Fibroblast of upper back skin (primary cell): ENCODE results near the gene KLC3.
"Not testable (repeated sequence)": the region's sequence is repeated elsewhere in the genome, so short reads cannot be mapped to it uniquely, and the experiment has no call there.

Experiments used
- DNase-seq: peaks from one replicate; pipeline ENCODE4 v3.0.0-alpha.2; 2013

Gene KLC3

DNA sequence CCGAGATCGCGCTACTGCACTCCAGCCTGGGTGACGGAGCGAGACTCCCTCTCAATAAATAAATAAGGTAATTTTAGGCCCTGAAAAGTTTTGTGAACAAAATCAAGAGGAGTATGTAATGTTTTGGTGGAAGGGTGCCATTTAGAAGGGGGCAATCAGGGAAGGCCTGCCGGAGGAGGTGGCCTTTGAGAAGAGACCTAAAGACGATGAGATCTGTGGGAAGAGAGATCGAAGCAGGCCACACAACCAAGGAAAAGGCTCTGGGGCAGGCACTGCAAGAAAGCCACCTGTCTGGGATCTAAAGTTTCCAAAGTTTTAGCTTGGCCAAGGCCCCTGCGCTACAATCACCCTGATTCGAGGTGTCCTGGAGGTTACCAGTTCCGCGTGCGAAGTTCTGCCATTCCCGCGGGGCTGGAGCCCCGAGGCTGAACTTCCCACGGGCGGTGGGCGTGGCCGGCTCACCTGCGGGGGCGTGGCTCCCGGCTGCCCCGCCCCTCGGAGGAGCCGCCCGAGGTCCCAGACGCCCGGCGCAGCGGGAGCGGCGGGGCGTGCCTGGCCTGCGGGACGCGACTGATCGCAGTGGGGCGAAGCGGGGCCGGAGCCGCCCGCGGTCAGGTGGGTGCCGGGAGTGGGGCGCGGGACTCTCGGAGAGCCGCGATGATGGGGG is at the start of gene KLC3:
KLC3 (plus strand) TSS at position 519 of the 667 bp plus-strand sequence. CDS start 4,792 bp downstream, outside the sequence.
- DNase-seq = no peak

DNA sequence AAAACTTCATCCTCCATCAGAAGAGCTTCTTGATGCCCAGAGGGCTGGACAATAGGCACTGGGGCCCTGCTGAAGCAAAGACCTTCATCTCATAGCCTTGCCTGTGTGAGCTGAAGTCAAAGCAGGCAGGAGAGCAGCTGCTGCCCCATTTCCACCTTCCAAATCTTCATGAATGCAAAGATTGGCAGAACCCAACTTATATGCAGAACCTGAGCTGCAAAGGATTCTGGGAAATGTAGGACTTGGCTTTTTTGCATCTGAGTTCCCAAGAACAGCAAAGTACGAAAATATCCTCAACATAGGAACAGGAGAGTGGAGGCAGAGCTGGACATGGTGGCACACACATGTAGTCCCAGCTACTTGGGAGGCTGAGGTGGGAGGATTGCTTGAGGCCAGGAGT is 48.7 kb upstream of the KLC3 start:
- no peak for DNase-seq

GRCh38 chr19:45293682-45294081 is 46.9 kb upstream of the KLC3 start:
- DNase-seq = no peak

DNA sequence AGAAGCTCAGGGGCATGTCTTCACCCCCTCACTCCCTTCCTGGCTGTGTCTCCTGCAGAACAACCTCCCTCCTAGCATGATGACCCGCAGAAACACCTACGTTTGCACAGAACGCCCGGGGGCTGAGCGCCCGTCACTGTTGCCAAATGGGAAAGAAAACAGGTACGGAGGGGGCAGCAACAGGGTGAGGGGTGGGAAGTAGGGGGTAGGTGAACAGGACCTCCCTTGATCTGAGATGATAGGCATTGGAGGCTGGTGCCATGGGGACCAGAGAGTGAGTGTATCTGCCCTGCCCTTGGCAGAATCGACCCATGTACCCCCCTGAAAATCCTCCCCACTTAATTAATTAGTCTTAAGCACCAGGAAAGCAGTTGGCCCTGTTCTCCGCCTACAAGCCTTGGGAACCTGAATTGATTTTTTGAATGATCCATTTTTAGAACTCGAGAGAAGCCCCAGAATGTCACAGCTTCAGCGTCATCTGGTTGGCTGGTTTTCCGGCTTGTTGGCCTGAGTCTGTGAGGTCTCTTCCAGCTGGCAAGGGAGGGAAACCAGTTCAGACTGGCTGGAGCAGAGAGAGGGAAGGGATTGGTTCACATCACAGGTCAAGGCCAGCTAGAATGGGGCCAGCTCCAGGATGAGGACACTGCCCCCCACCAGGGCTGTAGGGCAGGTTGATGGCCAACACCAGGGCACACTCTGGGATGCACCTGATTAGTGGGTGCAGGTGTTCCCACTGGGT is 46.1 kb upstream of the KLC3 start:
- no peak for DNase-seq

- DNase-seq = no peak
Observed at GRCh38 chr19:45295873-45296272, 44.7 kb upstream of the KLC3 start.

DNA sequence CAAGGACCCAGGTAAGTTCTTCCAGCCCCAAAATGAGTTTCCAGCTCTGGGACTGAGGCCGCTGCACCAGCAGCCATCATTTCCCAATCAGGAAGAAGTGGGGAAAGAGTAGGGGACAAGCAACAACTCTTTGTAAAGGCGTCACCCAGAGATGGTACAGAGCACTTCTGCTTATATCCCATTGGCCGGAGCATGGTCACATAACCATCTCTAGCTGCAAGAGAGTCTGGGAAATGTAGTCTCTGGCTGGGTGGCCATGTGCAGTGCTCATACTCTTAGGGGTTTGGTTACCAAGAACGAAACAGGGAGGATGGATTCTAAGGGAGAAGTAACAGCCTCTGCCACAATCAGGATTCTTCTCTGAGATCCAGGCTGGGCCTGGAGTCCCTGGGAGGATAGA is 44.2 kb upstream of the KLC3 start:
- no peak for DNase-seq

DNA sequence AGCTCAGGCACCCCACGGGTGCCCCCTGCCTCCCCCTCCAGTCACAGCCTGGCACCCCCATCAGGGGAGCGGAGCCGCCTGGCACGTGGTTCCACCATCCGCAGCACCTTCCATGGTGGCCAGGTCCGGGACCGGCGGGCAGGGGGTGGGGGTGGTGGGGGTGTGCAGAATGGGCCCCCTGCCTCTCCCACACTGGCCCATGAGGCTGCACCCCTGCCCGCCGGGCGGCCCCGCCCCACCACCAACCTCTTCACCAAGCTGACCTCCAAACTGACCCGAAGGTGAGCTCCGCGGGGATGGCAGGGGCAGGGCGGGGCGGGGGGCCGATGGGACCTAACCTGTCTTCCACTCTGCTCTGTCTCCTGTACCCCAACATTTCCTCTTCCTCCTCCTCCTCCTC is 42.9 kb upstream of the KLC3 start:
- DNase-seq = no peak

GRCh38 chr19:45298264-45298663 is 42.3 kb upstream of the KLC3 start:
- no peak for DNase-seq

GRCh38 chr19:45299719-45300118 is 40.8 kb upstream of the KLC3 start:
- no peak for DNase-seq

- DNase-seq = no peak
Observed at GRCh38 chr19:45302416-45302815, 38.1 kb upstream of the KLC3 start.

GRCh38 chr19:45303269-45304060 is 37.1 kb upstream of the KLC3 start:
- no peak for DNase-seq

GRCh38 chr19:45304141-45304926 is 36.2 kb upstream of the KLC3 start:
- no peak for DNase-seq

DNA sequence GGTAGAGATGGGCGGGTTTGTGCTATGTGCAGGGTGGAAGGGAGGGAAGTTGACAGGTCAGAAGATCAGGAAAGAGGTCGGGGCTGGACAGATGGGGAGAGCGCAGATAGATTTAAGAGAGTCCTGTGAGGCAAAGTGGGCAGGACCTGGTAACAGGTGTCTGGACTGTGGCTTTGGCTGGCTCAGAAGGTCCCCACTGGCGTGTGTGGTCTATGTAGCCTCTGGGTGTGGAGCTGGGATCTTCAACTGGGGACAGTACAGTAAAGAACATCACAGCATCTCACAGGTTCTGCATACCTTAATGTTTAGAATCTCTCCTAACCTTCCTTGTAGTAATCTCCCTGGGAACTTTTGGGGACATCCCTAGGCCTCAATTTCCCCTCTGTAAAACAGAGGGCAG is 35.5 kb upstream of the KLC3 start:
- DNase-seq = no peak

GRCh38 chr19:45305421-45305820 is 35.1 kb upstream of the KLC3 start:
- DNase-seq = no peak

DNA sequence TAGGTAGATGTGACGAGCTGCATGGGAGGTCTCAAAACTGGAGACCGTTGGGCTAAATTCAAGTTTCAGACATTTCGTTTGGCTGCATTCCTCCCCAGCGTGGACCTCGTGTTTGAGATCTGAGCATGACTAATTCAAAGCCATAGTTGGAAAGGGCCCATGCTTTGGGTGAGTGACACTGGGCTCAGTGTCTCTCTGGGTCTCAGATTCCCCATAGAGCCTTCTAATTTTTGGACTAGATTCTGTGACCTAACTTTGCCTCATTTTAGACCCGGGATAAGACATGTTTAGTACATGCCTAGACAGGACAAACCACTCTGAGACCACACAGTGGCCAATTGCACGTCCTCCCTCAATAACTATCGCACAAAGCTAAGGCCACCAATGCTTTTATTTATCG is 34.5 kb upstream of the KLC3 start:
- DNase-seq = no peak

DNA sequence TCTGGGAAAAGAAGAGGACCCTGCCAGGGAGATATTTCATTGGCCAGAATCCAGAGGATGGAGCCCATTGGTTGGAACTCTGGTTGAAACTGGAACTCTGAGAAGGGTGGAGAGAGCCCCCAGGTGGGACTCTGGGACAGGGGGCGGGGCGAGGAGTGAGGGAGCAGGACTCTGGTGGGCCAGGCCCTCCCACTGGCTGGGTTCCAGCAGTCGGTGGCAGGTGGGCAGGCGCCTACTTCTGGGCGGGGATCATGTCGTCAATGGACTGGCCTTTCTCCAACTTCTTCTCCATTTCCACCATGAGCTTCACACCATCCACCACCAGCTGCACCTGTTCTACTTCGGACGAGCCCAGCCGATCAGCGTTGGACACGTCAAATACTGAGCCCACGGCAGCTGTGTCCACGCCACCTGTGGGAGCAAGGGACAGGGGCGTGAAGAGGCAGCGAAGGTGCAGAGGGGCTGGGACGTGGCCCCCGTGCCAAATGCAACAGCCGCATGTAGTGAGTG is 34.0 kb upstream of the KLC3 start:
- no peak for DNase-seq

DNA sequence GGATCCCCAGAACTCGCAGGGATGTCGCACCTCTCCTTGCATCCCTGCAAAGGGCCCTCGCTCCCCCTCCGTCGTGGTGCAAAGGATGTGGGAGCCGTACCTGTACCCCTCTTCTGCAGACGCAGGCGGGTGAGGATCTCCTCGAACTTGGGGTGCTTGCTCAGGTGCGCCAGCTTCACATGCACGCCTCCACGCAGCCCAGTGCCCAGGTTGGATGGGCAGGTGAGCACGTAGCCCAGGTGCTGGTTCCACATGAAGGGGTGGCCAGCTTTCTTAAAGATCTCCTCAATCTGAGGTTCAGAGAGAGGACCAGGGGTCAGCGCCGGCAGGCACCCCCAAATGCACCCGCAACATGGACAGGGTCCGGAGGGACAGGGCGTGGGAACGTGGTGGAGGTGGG is 33.2 kb upstream of the KLC3 start:
- DNase-seq = no peak

DNA sequence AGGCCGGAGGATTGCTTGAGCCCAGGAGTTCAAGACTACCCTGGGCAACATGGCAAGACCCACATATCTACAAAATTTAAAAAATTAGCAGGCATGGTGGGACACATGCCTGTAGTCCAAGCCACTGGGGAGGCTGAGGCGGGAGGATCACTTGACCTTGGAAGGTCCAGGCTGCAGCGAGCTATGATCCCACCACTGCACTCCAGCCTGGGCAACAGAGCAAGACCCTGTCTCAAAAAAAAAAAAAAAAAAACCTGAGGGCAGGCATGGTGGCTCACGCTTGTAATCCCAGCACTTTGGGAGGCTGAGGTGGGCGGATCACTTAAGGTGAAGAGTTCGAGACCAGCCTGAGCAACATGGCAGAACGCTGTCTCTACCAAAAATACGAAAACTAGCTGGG is 31.2 kb upstream of the KLC3 start:
- not testable (repeated sequence) for DNase-seq

- no peak for DNase-seq
Observed at GRCh38 chr19:45311621-45312020, 28.9 kb upstream of the KLC3 start.

DNA sequence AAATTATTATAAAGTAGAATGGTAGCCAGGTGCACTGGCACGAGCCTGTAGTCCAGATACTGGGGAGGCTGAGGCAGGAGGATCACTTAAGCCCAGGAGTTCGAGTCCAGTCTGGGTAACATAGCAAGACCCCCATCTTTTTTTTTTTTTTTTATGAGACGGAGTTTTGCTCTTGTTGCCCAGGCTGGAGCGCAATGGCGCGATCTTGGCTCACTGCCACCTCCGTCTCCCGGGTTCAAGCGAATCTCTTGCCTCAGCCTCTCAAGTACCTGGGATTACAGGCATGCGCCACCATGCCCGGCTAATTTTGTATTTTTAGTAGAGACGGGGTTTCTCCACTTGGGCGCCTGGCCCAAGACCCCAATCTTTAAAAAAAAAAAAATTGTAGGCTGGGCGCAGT is 28.3 kb upstream of the KLC3 start:
- DNase-seq = not testable (repeated sequence)

DNA sequence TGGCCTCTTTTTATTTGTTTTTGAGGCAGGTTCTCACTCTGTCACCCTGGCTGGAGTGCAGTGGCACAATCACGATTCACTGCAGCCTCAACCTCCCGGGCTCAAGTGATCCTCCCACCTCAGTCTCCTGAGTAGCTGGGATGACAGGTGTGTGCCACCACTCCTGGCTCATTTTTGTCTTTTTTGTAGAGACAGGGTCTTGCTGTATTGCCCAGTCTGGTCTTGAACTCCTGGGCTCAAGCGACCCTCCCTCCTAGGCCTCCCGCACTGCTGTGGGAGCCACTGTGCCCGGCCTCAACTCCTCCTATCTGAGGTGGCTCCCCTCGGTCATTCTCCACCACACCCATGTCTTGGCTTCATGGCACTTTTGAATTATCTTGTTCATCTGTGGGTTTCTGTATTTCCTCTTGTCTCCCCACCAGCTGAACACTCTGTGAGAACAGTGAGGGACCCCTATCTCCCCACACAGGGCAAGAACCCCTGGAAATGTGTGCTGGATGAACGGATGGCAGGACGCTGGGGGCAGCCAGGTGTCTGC is 25.8 kb upstream of the KLC3 start:
- DNase-seq = no peak

DNA sequence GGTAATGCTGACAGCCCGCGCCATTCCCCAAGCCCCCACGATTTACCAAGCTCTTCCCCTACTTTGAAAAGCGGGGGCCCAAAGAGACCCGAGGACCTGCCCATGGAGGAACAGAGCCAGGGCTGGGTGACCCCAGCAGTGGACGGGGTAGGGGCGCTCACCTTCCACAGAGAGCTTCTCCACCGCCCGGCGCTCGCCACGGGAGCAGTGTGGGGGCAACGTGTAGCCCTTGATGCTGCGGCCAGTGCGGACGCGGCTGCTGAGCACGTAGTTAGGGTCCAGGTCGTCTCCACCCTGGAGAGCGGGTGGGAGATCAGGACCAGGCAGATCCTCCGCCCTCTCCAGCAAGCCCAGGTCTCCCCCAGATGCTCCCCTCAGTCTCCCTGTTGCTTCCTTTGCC is 25.2 kb upstream of the KLC3 start:
- no peak for DNase-seq
